CD1c-positive myeloid dendritic cell (primary cell): ENCODE data around the gene CDH2.

Source experiments
- DNase-seq: peaks from one replicate; pipeline ENCODE4 v3.0.0-alpha.2; 2016; ENCODE audit errors: extremely low spot score

Gene CDH2

DNA sequence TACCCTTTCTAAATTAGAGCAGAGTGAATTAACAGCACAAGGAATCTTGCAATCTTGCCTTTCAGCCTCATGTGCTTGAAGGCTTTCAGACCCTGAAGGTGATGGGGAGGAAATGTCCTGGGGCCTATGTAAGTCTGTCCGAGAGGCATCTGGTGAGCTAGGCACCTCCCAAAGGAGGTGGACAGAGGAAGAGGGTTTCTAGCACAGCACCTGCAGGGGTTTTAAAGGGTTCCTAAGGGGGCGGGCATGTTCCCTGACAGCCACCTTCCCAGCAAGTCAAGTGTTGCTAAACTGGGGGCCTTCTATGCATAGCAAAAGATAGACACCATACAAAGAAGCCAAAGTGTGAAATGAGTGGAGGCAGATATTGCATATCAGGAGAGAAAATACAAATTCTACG is 88.5 kb downstream of the CDH2 start:
- no peak for DNase-seq

DNA sequence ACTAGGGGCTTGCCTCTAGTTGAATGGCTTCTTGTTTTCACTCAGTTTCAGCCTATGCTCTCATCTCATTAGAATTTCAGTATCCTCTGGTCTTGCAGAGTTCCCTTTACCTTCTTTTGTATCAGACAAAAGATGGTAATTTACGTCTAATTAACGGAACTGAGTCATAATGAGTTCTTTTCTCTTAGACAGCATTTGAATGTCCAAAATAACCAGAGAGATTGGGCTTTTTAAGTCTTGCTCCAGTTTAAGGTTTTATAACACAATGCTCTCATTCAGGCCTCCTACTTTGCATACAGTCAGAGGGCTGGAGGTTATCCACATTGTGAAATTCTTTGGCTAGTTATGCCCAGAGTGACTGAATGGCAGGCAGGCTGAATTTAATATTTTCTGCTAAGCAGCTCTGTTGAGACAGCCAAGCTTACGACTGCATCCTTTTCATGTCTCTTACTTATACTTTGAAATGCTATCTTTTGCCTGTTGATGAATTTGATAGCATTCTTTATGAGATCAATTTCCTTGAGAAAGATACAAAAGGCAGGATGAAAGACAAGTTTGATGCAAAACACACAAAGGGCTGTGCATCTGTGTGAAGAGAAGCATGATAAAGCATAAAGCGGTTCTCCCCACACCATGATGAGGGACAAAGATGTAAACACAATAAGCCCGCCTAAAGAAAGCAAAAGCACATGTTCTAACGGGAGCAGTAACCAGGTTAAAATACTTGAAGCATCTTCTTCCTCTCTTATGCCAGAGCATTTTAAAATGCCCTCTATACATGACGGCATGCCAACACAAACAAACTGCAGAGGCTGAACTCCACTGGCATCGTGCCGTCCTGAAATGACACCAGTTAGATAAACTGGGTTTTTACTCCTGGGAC is 90.0 kb downstream of the CDH2 start:
- no peak for DNase-seq

DNA sequence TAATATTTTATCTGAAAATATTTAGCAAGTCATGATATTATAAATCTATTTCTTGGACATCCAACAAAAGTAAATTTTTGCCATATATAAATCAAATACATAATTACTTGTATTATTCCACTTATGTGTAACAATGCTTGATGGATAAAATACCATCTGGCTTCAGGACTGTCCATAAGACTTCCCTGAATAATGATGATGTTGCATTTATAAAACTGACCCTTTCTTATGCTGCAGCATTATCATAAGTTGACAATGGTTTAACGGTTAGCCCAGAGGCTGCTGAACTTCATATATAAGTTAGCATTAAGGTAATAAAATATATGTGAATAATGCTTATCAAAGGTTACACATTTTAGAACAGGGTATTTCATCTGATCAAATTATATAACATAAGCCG is 95.4 kb downstream of the CDH2 start:
- DNase-seq = no peak

DNA sequence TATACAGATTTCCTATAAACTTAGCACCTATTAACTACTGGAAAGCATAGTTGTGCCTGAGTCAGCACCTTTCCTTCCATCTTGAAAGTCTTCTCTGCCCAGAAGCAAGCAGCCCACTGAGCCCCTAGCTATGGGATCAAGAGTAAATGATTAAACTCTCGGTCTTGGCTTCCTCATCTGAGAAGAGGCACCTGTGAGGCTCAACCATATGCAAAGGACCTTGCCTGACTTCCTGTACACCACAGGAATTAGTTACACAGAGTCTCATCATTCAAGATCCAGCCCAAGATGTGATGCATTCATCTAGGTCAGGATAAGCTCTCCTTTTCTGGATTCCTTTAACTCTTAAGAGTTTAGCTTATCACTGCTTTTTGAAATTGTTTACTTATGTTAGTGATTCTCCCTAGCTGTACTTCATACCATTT is 96.0 kb downstream of the CDH2 start:
- DNase-seq = no peak

DNA sequence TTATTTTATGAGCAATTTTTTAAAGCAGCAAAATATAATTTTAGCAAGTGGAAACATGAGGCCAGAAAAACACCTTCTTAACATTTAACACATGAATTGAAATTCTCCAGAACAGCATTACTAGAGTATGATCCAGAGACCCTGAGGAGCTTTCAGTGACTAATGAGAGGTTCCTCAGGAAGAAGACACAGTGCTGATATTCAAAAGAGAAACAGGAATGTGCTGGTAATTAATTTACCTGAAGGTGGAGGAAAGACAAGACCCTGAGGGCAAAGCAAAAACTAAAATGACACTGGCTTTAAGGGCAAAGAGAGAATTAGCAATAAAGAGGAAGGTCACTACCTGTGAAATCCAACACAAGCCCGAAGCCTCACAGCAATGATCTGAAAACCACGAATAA is 97.0 kb downstream of the CDH2 start:
- no peak for DNase-seq

DNA sequence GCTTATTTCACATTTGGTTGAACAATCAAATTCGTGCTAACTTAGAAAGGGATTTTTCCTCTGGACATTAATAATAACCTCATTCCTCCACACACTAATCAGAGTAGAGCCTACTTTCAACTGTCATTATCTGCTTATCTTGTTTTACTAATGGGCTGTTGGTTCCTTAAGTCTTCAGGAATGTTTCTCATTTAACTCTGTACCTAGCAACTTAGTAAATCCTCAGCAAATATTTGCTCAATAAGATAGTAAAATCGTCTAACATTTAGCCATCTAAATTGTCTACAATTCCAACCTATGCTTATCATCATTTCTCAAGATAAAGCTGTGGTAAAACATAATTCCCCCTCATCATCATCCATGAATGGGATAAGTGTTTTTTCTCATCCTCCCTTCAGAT is 98.1 kb downstream of the CDH2 start:
- DNase-seq = no peak

DNA sequence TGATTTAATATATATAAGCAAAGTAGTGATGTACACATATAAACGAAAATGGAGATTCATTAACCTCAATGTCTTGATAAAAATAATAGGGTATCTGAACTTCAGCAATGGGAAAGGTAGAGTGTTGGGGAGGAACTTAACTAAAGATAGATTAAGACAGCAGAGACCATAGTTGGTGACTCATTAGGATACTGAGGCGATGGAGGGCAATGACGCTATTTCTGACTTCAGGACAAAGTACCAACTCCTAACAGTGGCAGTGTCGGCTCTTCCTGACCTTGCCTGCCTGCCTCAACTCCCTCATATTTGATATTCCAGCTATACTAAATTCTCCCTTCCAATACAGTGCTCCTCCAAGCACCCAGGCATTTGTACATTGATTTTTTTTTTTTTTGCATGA is 98.6 kb downstream of the CDH2 start:
- no peak for DNase-seq

DNA sequence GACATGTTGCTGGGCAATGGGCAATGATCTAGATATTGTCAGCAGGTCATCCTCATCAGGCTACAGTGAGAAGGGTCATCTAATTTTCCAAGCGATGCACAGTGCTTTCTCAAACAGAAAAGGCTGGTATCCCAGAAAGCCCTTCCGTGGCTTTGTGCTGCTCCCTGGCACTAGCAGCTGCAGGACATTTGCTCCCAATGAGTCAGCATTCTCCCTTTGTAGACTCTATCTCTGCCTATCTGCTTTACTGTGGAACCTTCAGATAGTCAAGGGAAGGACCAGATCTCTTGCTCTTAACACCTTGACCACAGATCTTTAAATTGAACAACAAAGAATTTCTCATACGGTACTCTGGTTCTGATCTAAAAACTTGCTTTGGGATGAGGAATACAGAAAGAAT is 101.4 kb downstream of the CDH2 start:
- DNase-seq = no peak

DNA sequence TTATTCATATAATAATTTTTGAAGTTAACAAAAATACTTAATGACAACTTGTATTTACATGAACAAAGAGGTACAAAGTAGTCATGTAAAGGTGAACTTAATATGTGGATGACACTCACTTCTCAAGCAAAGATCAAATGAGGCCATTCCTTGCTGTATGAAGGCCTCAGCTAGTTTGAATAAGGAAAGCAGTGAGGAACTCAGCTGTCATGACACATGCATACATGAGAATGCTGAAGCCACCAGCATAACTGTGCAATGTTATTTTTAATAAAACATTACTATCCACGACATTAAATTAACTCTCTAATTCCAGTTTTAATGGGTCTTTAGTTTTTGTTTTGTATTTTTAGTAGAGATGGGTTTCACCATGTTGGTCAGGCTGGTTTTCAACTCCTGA is 102.9 kb downstream of the CDH2 start:
- no peak for DNase-seq

DNA sequence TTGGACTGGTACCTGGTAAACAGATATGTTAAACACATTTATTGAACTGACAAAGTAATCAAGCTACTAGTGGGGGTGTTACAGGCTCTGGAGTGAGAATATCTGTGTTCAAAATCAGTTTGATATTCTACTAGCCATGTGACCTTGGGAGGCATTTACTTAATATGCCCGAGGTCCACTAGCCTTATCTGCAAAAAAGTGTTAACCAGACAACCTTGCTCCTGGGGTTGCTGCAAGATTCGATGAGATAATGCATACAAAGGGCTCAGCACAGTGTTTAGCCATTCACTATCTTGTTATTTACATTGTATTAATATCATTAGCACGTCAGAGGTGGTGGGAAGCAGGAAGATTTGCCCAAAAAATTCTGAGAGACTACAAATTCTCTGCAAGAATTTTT is 103.3 kb downstream of the CDH2 start:
- DNase-seq = no peak

DNA sequence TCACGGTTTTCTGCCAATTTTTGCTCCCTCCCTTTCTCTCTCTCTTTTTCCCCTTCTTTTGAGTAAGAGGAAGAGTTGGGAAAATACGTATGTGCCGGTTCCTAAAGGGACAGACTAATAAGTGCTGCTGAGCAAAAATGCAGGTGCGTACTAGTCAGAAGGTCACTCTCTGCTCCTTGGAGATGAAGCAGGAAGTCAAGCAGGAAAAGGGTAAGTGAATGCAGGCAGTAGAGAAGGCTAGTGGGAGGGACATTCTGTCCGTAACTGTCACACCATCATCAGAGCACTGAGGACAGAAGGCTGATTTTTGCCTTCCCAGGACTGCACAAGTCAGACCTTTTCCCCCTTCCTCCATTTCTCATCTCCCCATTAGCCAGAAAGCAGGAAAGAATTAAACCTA is 105.7 kb downstream of the CDH2 start:
- DNase-seq = no peak

DNA sequence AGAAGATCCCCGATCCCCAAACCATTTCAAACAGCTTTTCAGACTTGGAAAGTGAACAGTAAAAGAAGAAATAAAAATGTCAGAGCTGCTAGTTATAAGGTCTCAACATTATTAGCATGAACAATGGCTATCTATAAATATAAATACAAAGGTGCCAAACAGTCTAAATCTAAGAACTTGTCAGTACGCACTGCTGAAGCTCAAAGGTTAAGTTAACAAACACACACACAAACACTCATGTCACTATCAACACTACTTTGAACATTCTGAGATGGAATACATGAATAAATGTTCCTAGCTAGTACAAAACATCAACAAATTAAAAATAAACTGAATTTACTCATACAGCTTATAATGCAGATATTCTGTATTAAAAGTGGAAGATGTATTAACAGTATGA is 108.7 kb downstream of the CDH2 start:
- DNase-seq = no peak

DNA sequence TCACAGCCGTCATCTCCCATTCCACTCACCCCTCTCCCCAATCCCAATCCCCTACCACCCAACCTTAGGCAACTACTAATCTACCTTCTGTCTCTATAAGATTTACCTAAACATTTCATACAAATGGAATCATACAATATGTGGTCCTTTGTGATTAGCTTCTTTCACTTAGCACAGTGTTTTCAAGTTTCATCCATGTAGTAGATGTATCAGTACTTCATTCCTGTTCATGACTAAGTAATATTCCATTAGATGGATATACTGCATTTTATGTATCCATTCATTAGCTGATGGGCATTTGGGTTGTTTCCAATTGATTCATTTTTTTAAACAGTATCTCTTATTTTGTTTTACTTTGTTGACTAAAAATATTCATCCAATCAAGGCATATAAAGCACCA is 109.6 kb downstream of the CDH2 start:
- DNase-seq = no peak

DNA sequence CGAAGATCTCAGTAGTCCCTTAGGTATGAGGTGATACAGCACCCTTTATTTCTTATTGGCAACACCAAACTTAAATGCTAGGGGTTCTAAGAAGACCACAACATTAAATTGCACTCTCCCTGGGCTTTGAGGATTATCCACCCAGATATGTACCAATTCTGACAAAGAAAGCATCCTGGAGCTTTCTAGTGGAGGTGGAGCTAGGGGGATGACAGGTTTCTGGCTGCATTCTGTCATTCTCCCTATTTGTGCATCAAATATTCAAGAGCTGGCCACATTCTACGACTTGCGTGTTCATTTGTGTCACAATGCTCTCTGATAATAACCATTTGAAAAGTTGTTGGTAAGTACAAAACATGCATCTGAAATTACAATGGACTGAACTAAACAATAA is 111.1 kb downstream of the CDH2 start:
- DNase-seq = no peak

DNA sequence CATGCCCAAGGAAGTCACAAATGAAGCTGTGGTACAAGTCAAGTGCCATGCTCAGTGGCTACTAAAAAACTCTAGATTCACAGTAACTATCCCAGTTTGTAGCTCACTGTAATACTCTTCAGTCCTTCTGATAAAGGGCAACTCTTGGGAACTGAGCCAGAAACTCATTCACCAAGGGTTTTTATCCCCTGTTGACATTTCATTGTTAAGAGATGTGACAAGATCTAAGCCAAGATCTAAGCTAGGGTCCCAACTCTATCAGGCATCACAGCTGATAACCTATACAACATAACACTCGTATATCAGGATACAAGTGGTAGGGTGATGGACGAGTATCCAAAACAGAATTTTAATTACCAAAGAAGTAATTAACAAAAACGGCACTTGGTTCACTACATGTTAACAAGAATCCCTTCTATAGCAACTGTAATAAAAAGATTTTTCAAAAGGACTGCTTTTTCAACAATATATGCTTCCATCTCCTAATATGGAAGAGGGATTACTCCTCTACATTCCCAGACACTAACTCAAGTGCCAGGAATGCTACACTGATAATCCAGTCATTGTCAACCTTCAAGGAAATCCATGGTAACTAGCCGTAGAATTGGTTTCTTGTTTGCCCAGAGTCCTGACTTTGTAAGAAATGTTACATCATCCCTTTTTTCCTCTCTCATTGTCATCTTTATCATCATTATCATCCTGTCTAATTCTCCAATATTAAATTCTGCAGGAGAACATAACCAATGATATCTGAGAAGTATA is 111.7 kb downstream of the CDH2 start:
- no peak for DNase-seq

DNA sequence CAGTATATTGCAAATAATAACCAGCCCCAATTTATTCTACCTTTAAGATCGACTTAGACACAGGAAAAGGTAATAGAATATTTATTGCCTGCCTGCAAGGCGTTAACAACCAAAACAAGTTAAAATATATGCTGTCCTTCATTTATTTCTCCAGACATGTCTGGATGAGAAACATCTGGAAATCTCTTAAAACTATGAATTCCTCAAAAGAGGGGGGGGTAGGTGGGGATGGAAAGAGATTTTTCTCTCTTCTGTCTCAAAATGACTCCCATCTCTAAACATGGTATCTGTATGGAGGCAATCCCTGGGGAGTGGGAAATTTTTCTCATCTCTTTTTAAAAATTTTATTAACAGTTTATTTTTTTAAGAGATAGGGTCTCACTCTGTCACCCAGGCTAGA is 113.0 kb downstream of the CDH2 start:
- DNase-seq = no peak

DNA sequence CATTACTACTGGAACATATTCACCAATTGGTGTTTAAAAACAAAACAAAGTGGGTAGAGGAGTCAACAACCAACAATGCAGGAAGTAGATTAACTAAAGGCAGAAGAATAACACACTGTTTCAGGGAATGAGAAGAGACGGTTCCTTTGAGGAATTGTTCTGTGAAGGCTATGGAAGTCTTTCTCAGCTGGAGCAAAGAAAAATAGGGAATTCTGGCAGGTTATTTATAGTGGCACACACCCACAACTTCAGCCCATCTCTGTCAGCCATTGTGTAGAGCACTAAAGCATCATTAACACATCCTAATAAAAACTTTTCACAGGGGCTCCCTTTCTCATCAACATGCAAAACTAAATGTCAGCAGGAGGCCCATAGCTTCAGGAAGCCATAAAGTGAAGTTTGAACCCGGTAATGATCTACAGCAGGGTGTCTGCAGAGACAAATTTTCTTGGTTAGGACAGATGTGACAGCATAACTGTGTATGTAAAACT is 113.6 kb downstream of the CDH2 start:
- no peak for DNase-seq

DNA sequence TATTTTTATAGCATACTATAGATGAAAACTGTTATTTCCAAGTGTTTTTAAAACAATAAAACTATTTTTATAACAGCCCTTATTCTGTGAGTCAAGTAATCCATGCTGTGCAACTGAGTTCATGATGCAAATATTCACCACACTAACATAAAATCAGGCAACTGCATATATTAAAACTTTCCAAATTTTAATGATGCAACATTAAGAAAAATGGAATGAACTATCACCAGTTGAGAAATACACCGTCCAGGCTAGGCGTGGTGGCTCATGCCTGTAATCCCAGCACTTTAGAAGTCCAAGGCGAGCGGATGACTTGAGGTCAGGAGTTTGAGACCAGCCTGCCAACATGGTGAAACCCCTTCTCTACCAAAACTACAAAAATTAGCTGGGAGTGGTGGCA is 114.5 kb downstream of the CDH2 start:
- DNase-seq = no peak

DNA sequence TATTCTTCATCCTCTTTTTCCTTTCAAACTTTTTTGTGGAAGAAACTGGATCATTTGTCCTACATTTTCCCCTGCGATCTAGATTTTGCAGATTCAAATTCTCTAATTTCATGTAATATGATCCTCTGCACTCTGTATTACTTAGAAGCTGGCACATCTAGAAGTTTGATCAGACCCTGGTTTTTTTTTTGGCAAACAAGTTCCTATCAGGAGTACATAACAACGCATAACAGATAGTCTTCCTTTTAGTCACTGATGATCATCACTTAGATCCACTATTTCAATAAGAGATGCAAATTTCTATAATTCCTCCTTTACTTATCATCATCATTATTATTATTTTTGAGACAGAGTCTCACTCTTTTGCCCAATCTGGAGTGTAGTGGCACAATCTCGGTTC is 117.1 kb downstream of the CDH2 start:
- no peak for DNase-seq

DNA sequence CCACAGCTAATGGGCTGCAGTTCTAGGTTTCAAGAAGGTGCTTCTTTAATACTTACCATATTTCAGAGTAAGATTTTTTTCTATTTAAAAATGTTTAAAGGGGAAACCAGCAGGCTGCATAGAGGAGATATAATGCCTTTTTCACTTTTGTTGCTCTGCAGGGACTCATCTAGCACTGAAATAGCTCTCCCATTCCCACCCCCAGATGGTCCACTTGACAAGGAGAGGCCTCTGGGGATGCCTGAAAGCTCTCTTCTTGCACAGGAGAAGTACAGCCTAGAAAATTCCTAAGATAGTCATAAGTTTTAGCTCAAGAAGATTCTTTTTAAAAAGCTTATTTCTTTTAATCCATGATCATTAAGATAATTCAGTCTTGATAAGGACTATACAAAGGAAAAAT is 126.4 kb downstream of the CDH2 start:
- DNase-seq = no peak

DNA sequence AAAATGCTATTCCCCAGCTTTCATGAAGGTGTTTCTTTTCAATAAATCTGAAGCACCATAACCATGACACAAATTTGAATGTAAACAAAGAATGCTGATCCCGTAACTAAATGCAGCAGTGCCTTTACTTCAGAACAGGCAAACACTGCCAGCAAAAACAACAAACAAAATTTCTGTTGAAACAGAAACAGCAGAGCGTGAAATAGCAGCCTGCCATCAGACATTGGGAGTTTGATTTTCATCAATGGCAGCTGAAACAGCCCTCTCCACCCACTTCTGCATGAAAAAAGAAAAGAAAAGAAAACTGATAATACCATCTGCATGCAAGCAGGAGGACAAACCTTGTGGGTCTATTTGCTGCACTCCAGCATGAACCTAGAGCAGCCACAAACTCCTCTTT is 128.3 kb downstream of the CDH2 start:
- no peak for DNase-seq

DNA sequence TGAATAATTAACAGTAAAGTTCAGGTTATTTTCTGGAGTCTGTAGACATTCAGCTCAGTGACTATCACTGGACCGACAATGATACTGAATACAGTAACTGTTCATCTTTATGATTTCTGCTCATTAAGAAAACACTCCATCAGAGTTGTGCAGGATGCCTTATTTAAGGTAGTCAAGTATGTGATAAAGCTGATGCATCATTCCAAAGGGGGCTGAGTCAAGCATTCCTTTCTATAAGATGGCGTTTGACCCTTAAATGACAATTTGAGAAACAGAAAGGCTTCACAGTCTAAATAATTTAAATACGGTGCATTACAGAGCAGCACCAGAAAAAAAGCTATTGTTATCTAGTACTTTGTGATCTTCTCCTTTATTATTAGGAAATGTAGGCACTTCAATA is 131.1 kb downstream of the CDH2 start:
- DNase-seq = no peak

DNA sequence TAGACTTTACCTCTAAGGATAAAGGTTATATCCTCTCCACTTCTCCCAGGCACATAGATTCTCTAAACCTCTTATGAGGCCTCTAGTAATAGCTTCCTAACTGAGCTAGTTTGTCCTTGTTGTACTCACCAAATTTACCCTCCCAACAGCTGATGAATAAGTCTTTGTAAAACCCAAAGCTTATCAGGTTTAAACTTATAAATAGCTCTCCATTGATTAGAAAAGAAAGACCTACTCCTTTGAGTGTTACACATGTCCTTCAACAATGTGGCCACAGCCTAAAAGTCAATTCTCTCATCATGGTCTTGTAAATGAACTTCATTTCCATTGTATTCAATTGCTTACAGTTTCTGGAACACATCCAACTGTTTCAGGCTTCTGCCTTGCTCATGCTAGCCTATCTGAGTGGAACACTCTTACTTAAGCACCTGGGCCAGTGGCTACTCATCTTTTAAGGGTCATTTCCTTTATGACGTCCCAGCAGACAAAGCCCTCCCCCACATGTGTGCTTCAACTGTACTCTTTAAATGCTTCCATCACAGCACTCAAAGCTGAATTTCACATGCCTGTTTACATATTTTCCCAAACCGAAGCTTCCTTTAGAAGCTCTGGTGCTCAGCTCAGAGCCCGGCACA is 131.6 kb downstream of the CDH2 start:
- DNase-seq = no peak
